NT2/D1 (cell line): ENCODE data around the gene DLG2.

Source experiments
- SUZ12 ChIP-seq: IDR thresholded peaks from 2 replicates; pipeline ENCODE4 v1.6.1; 2011; ENCODE audit not compliant: insufficient read length, insufficient read depth; ENCODE audit errors: extremely low read depth
- YY1 ChIP-seq: IDR thresholded peaks from 2 replicates; pipeline ENCODE4 v1.6.1; 2011; ENCODE audit not compliant: insufficient read length, insufficient read depth
- ZNF274 ChIP-seq: IDR thresholded peaks from 2 replicates; pipeline ENCODE4 v1.6.1; 2011; ENCODE audit warnings: mild to moderate bottlenecking, low read depth, low read length

DNA sequence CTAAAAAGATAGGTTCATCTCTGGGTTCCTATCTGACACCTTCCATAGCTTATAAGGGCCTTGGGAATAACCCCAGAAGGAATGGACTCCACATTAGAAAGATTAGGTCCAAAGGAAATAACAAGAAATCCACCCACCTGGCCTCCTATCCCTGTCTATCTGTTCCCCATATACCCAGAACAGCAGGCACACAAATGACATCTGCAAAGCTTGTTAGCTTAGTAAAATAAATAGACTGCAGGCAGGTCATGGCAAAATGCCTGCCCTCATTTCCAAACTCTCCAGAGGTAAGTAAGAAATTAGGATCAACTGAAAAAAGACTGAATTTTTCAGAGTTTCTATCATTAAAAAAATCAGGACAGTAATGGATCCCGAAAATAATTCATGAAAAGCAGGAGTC lies 489.5 kb downstream of the DLG2 start:
- no peak for TF ChIP-seq ZNF274
- no peak for TF ChIP-seq YY1
- TF ChIP-seq SUZ12 = no peak
